ENCODE data around the gene IGF2BP2.
"Not testable (repeated sequence)": the region's sequence is repeated elsewhere in the genome, so short reads cannot be mapped to it uniquely, and the experiment has no call there.

IGF2BP2 gene

DNA sequence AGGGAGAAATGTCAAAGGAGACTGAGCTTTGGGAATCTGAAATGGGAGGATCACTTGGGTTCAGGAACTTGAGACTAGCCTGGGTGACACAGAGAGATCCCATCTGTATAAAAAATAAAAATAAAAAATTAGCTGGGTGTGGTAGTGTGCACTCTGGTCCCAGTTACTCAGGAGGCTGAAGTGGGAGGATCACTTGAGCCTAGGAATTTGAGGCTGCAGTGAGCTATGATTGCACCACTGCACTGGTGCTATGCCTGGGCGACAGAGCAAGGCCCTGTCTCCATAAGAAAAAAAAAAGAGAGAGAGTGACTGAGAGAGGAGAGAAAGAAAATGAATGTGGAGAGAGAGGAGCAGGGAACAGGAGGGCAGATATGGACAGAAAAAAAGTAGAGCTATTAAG is 165.9 kb downstream of the IGF2BP2 start:
- DNase-seq: no peak

DNA sequence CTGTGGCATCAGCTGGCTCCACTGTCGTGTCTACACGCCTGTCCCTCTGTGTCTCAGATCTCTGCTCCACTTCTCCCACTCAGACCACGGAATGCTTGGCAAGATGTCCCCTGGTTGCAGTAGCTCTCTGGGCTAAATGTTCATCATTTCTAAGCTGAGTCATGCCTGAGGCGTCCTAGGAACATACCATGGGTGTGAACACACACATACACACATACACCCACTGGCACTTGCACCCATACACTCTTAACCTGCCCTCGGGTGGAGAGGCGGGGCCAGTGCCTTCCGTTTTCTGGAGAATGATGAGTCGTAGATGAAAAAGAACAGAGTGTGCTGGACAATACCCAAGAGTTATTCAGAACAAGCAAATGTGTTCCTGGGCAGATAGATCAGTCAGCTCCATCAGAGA is 166.3 kb downstream of the IGF2BP2 start:
- DNase-seq: peak; percentile 94

DNA sequence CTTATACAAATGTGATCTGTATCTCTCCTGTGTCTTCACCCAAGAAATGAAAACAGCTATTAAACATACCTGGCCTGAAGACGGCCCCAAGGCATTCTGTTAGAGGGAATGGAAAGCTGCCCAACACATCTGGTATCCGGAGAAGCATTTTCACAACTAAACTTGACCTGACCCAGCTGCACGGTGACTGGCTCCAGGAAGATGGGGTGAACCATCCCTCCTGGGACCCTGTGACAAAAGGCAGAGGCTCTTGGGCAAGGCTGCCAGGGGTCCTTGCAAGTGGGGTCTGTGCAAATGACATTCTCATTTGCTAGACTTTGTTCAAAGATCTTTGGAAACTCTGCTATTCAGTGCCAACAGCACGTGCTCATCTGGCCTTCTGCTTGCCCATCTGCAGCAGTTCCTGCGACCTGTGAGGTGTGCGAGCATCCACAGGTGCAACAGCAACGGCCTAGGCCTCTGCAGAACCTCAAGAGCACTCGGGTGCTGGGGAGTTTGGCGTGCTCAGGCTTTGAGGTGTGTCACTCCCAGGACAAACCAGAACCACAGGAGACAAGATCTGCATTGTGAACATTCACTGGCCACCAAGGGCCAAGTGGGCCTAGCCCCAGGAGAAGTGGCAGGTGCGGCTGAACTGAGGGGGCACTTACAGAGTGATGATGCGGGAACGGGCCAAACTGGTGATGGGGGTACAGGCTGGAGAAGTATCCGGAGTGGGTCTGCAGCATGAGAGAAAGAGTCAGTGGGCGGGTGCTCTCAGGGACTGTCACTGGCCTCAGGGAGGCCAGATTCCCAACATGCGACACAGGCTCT is 166.9 kb downstream of the IGF2BP2 start:
- DNase-seq: no peak

DNA sequence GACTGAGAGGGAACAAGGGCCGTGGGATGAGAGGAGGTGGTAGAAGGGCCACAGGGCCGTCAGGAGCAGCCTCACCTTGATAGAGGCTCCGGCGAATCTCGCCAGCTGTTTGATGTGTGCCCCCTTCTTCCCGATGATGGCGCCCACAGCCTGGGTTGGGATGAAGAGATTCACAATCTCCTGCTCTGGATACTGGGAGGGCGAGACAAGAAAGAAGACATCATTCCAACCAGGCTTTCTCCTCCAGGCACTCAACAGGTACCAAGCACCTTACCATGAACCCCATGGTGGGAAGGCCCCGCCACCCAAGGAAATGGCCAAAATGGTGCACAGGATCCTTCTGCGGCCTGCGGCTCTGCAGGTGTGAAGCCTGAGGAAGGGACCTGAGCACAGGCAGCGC is 167.6 kb downstream of the IGF2BP2 start:
- no peak for DNase-seq

DNA sequence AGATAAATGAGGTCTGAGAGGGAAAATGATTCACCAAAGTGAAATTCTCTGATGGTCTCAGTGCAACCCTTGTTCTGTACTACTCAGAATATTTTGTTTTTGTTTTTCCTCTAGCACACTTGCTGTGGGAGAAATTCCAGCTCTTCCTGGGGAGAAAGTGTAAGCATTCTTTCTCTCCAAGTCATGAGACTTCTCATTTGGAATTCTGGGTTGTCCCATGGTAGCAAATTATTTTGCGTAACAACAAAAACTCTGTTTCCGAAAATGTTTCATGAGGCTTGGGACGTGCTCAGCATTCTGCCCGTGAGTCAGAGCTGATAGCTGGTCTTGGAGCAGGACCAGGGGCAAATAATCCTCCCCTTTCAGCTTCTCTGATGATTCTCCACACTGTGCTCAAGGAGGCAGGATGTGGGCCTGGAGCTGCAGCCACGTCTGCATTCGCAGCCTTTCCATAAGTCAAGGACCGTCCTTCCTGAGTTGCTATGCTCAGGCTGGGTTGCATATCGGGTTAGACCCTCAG is 168.5 kb downstream of the IGF2BP2 start:
- DNase-seq: peak; percentile 78

DNA sequence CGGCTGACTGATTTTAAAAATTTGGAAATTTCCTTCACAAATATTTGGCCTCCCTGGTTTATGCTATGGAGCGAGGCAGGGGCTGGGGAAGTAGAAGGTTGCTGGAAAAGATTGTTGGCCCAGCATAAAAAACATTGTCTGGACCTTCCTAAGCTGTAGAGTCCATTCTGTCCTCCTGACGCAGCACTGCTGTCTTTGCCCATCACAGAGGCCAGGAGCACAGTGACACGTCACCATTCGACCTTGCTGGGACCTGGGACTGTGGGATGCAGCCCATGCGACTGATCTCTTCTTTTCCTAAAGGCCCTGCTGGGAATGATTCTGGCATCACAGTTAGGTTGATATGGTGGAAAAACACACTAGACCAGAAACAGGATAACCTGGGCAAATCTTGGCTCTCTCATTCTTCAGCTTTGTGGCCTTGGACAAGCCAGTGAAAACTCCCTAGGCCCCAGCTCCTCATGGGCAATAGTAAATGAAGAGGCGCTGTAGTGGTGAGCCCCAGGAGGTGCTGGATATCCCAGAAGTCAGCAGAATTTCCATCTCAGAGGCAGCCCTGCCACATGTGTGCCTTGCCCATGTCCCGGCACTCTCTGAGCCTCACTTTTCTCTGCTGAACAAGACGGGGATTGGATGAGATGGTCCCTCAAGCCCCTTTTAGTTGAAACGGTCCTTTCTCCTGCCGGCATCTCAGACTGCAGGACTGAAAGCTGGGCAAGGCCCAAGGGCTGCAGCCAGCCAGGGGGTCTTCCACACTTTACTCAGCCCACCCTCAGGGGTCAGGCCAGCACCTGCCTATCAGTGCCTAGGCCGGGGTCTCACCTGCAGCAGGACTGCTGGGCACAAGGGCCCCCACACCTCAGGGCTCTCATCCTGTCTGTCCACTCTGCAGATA is 169.2 kb downstream of the IGF2BP2 start:
- DNase-seq: no peak

DNA sequence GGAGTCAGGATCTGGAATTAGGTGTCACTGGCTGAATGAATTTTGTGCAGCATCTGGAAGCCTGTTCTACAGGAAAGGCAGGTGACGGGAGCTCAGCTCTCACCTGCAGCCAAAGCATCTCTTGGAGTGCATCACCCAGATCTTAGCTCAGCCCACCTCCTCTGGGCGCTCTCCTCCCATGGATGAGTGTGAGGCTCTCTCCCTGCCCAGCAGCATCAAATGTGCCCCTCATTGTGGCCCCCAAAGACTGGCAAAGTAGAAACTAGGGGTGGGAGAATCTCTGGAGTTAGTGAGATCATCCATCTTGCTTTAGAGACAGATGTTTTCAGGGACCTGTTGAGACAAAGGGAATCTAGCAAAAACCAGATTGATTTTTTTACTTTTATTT is 170.1 kb downstream of the IGF2BP2 start:
- DNase-seq: no peak

DNA sequence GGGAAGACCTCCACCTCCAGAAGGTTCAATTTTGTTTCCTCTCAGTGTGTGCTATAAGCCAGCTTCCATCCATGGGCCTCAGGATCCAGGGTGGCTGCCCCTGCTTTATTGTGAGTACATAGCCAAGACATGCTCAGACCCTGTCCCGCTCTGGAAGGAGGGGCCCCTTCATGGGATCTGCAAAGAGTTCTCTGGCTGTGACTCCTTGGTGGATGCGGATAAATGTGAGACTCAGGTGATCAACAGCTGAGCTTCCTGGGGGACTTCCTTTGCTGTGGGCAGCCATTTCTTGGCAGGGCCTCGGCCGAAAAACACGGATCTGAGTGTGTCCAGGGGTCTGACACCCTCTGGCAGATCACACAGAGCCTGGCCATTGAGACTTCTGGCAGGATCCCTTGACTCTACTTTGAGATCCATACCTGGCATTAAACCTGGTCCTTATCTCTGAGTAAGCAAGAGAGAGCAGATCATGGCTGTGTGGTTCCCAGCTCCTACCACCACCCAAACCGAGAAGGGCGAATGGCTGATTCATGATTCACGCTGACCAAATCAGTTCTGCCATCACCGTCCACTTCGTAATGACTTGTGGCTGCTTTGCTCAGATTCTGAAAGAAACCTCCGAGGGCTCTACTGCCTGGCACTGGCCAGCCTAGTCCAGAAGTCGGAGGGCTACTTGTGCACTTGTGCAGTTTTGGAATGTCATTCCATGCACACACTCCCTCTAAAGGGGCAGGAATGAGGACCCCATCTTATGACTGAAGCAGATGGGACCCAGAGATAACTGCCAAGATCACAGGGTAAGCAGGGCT is 170.7 kb downstream of the IGF2BP2 start:
- DNase-seq: no peak

DNA sequence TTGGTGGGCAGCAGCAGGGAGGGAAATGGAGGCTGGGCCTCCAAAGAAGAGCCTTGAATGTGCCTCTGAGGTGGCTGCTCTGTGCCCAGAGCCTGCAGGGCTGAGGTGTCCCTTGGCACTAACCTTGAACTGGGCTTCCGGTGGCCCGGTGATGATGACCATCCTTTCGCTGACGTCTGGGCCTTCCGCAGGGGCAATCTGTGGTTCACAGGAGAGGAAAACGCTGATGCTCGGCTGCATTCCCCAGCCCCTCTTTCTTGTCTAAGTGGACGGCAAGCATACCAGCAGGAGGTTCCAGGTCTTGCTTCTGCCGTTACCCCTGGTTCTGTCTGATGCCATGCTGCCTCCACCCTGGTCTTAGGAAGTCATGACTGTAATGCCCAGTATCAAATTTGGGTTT is 172.9 kb downstream of the IGF2BP2 start:
- no peak for DNase-seq

DNA sequence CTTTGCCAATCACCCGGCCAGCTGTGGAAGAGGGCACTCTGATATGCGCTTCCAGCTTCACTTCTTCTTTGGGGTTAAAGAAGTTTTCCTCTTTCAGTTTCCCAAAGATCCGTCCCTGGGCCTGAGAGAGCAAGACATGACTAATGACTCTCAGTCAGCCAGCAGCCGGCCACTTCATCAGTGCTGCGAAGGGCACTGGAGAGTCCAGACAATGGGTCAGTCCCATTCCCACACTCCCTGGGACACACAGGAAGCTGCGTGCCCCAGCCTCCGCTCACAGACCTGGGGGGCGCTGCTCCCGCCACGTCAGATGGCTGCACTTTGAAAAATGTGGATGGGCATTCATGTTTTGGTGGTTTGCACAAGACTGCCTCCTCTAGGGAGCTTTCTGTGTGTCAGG is 175.4 kb downstream of the IGF2BP2 start:
- peak; percentile 47 for DNase-seq

DNA sequence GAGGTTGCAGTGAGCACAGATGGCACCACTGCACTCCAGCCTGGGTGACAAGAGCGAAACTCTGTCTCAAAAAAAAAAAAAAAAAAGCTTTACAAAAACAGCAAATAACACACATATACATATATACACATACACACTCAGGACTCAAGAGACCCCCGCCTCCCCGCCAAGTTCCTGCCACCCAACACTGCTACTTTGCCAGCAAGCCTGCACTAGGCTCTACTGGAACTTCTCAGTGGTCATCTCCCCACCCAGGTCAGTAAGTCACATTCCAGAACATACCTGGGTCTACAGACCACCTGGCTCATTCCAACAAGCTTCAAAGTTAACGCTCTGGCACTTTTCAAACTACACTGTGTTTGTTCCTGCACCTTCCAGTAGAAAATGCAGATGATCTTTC is 176.4 kb downstream of the IGF2BP2 start:
- no peak for DNase-seq

DNA sequence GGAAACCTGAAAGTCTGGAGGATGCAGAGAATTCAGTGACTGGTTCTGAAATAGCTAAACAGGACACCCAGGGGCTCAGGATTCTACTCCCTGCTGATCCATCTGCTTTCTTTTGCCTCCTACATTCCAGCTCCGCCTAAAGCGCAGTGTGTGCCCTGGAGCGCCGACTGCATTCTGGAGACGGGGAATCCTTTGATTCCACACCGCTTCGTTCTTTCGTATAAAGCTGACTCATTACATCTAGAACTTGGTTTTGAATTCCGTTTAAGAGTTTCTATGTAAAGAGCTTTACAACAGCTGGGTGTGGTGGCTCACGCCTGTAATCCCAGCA is 177.0 kb downstream of the IGF2BP2 start:
- DNase-seq: no peak

DNA sequence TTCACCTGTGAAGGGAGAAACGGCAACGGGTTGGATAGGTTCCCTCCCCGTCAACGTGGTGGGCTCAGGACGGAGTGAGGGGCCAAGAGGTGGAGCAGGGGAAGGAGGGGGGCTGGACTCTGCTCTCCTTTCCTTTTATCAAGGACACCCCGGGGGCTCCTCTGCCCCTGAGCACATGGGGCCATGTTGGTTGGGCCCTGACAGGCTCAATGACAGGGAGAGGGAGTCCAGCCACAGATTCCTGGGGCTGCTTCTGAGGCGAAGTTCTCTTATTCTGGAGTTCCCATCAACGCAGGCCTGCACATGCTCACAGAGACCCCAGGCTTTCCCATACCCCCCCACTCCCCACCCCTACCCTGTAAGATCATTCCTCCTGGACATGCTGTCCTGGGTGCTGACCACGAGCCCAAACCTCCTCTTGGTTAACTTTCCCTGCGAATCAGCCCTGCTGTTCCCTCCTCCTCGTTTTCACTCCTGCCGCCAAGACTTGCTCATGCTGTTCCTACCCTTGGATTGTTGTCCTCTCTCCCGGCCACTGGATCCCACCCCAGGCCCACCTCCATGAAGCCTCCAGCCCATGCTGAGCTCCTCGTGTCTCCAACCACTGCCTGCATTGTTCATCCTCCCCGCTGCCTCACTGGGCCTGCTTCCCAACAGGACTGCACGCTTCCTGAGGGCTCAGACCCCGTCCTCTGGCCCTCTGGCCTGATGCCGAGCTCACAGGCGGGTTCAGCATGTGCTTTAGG is 177.5 kb downstream of the IGF2BP2 start:
- no peak for DNase-seq

DNA sequence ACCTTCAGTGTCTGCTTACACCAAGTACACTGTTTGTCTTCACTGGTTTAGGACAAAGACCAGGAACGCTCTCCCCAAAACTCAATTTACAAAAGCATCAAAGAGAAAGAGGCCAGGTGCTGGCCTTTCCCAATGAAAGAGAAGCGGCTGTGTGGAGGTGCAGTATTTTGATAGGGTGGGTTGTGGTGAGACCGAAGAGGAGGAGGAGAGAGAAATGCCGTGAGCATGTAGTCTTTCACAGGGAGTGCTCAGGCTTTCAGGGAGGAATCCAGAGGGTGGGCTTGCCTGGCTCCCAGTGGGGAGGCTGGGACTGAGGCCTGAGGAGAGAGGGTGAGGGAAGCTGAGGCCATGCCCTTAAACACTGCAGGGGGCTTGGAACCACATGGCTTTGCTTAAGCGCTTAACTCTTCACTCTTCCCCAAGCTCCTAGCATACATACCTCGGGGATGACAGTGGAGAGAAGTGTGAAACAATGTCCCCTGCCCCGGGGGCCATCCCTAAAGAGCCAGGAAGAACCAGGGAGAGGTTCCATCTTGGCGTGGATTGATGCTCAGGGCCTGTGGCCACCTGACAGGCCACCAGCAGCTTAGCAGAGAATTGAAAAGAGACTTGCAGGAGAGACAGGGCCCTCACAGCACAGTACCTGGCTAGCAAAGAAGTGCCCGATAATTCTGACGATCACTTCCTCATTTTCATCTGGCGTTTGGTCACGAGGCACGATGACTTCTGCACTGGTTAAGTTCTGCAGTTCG is 178.3 kb downstream of the IGF2BP2 start:
- peak; percentile 56 for DNase-seq

DNA sequence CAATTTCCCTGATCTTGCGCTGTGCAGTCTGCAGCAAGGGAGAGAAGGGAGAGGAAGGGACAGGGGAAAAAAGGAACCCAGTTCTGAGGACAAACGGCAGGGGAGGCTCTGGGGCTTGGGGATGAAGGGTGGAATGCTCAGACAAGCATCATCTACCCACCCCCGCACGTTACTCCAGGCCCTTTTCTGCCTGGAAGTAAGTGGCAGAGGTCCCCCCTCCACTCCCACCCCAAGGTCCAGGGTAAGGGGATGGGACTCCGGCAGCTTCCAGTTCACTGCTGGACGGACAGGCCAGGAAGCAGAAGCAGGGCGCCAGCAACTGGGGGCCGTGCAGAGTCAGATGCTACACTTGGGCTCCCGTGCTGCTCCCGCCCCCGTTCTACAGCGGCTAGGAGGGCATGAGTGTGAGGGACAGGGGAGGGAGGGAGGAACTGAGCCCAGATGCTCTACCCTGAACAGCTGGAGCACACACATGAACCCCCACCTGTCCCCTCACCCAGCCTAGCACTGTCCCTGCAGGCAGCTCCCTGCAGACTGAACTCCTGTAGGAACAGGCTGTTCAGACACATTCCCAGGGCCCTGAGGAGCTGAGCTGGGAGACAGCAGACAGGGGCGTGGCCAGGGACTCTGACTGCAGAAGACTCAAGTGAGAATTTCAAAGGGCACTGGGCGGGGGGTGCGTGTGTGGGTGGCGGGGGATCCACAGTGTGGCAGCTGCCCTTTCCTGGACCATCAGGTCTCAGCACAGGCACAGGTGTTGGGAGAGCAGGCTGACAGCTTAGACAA is 179.1 kb downstream of the IGF2BP2 start:
- DNase-seq: peak; percentile 83

DNA sequence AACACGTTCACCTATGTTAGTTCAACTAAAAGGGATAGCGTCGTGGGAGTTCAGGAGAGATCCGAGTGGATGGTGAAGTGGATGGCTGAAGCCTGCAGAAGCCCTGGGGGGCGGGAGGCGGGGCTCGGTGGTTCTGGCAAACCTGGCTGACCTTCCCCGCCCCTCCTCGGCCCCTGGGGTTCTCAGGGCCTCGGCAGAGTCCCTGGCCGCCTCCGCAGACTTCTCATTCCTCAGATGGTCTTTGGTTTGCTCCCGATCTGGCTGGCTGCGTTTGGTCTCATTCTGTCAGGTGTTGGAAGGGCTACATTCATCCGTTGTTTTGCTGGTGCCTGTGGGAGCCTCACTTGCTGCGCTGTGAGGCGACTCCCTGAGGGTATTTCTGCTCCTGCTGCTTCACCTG is 179.7 kb downstream of the IGF2BP2 start:
- peak; percentile 39 for DNase-seq

DNA sequence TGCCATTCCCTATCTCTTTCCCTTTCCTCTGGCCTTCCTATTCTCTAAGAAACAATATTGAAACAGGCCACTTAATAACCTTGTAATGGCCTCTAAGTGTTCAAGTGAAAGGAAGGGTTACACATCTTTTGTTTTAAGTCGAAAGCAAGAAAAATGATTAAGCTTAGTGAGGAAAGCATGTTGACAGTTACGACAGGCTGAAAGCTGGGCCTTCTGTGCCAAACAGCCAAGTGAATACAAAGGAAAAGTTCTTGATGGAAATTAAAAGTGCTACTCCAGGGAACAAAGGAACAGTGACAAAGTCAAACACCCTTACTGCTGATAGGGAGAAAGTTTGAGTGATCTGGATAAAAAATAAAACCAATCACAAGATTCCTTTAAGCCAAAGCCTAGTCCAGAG is 184.5 kb downstream of the IGF2BP2 start:
- no peak for DNase-seq

DNA sequence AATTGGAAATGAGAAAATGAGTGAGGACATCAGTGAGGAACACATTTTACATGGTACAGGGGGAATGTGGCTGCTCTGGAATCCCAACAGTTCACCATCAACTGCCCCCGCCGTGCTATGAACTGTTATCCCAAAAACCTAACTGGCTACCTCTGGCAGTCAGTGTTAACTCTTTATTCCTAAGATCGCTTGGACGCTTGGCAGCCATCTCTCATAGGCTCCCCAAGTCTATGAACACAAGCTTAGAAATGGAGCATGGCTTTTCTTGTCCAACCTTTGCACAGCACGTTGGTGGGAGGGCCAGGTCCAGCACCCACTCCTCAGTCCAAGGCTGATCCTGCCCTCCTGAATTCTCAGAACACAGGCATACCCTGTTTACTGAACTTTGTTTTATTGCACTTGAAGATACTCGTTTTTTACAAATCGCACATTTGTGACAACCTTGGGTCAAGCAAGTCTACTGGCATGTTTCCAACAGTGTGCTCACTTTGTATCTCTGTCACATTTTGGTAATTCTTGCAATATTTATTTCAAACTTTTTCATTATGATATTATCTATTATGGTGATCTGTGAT is 185.1 kb downstream of the IGF2BP2 start:
- no peak for DNase-seq

DNA sequence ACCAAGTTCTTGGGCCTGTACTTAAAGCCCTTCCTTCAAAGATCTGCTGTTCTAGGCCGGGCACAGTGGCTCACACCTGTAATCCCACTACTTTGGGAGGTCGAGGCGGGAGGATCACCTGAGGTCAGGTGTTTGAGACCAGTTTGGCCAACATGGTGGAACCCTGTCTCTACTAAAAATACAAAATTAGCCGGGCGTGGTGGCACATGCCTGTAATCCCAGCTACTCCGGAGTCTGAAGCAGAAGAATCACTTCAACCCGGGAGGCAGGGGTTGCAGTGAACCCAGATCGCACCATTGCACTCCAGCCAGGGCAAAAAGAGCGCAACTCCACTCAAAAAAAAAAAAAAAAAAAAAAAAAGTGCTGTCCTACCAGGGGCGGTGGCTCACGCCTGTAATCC is 186.2 kb downstream of the IGF2BP2 start:
- not testable (repeated sequence) for DNase-seq

DNA sequence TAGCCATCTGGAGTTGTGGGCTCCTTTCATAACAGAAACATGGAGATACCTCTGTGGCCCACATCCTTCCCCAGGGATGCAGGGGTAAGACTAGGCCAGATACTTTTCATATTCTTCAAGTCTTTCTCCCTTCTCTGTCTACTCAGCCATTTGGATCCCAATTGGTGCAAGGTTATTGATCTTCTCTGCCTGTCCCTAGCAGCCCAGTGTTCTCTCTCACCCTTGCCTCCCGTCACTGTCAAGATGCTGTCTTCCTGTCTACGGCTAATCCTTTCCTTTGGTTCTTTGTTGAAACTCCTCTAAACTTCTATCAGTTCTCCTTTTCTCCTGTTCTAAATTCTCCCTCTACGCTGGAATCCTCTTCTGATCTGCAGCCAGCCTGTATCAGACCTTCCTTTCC is 187.5 kb downstream of the IGF2BP2 start:
- DNase-seq: no peak

Data from islet precursor cell (in vitro differentiated cells).